GM06990 (cell line): Measurements from ENCODE around the gene PEX14.

Source experiments
- DNase-seq: peaks from one replicate; pipeline ENCODE4 v3.0.0-alpha.2; 2011; ENCODE audit not compliant: insufficient read length; ENCODE audit errors: extremely low read depth
- H3K27me3 ChIP-seq: replicated peaks from 2 replicates; pipeline ENCODE4 v1.6.0; 2011; ENCODE audit warnings: low read length; ENCODE audit not compliant: control insufficient read depth, insufficient read depth
- H3K36me3 ChIP-seq: 2 replicates; pipeline ENCODE4 v1.5.1; 2011; ENCODE audit warnings: low read length; ENCODE audit not compliant: control insufficient read depth, insufficient read depth
- H3K4me3 ChIP-seq: replicated peaks from 2 replicates; pipeline ENCODE4 v1.5.1; 2011; ENCODE audit warnings: low read depth, mild to moderate bottlenecking, control low read depth, low read length
- TF ChIP-seq, protein P1 (sequence below): IDR thresholded peaks from 2 replicates; pipeline ENCODE4 v1.5.1; 2011; ENCODE audit warnings: low read length, control low read depth, mild to moderate bottlenecking, inconsistent platforms; ENCODE audit not compliant: insufficient read depth, poor library complexity, severe bottlenecking

The PEX14 gene

DNA sequence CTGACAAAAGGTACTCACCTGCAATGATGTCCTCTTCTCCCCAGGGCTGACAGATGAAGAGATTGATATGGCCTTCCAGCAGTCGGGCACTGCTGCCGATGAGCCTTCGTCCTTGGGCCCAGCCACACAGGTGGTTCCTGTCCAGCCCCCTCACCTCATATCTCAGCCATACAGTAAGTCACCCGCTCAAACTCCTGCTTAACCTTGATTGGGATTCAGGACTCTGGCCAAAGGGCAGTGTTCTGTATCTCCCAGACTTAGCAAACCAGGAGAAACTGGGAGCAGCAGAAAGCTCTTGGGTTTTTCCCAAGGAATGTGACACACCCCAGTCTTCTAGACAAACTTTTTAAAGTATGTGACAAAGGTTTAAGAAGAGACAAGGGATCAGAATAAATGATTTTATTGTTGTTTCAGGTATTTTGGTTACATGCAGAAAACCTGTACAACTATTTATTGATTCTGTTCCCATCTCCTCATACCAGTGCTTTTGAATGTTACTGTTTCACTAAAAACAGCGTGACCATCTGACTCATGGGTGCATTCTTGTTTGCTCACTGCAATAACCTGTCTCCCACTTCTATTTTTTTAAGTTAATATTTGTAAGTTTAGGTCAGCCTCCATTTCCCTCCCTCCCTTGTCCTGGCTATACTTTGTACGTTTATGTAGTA lies 124.6 kb downstream of the PEX14 start:
- Histone ChIP-seq H3K36me3 (no peaks in the 10 kb centered on the region; the same call in none of the 2 replicates), H3K27me3 (no peaks in the 10 kb centered on the region), H3K4me3 (no peak overlapping the region)
- DNase-seq, result no peak
- TF ChIP-seq, protein P1, sequence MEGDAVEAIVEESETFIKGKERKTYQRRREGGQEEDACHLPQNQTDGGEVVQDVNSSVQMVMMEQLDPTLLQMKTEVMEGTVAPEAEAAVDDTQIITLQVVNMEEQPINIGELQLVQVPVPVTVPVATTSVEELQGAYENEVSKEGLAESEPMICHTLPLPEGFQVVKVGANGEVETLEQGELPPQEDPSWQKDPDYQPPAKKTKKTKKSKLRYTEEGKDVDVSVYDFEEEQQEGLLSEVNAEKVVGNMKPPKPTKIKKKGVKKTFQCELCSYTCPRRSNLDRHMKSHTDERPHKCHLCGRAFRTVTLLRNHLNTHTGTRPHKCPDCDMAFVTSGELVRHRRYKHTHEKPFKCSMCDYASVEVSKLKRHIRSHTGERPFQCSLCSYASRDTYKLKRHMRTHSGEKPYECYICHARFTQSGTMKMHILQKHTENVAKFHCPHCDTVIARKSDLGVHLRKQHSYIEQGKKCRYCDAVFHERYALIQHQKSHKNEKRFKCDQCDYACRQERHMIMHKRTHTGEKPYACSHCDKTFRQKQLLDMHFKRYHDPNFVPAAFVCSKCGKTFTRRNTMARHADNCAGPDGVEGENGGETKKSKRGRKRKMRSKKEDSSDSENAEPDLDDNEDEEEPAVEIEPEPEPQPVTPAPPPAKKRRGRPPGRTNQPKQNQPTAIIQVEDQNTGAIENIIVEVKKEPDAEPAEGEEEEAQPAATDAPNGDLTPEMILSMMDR, result no peak

DNA sequence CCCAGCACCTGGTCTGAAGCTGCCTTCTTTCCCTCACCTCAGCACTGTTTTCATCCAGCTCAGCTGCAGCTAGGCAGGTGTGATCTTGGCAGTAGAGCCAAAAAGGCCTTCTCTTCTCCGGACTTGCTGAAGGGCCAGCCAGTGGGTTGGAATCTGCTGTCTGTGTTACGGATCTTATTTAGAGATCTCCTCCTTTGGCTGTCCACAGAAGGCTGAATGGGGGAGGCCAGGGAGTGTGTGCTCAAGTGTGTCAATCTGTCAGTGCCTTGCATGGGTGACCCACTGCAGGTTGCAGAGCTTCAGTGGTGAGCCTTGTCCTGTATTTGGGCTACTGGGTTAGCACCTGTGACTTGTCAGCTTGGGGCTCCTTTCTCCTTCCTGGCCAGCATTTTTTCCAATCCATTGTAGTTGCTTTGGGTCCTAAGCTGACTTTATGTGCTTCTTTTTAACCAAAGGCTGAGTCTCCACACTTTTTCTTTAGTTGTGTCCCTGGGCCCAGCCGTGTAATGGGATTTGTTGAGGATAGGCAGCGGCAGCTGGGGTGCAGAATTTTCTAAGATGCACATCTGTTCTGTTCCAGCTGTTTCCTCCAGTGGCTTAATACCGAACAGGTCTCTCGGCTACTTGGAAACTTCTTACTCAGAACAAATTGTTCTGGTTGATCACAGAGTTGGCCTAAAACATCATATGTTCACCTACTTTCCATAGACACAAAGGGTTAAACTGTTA lies 126.8 kb downstream of the PEX14 start:
- TF ChIP-seq, protein P1, result no peak
- no peak overlapping the region for H3K4me3 ChIP-seq
- no peak for DNase-seq
- H3K27me3 ChIP-seq, result no peaks in the 10 kb centered on the region
- no peaks in the 10 kb centered on the region; the same call in none of the 2 replicates for H3K36me3 ChIP-seq

DNA sequence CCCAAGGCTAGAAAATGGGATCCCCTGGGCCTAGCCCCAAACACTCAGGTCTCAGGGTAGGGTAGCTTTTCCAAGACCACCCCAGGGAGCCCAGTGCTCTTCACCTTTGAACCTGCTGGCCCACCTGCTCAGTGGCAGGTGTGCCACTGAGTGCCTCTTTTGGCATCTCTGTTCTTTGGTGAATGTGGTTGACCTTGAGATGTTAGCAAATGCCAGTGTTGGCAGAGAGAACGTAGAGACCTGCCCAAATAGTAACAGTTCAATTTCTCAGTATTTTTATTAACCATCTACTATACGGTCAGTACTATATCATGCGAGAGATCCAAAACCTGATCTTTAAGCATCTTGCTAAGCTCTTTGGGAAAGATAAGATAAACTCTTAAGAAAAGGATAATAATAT lies 128.2 kb downstream of the PEX14 start:
- DNase-seq, result no peak
- Histone ChIP-seq H3K4me3 (no peak overlapping the region), H3K27me3 (no peaks in the 10 kb centered on the region), H3K36me3 (no peaks in the 10 kb centered on the region; the same call in none of the 2 replicates)
- TF ChIP-seq, protein P1, result no peak

DNA sequence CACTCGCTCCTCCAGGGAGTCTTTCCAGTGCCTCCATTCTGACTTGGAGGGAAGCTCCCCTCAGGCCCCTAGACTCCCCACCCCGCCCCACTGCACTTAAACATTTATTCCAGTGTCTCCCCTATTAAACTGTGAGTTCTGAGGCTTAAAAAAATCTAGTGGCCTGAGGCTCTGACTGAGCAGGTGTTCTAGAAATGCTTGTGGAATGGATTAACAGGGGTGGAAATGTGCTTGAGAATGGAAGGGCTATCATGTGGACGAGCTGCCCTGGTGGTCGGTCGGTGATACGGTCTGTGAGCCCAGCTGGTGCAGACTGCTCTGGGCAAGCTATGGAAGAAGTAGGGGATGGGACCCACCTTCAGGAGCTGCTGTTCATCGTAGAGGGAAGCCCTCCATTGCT lies 130.2 kb downstream of the PEX14 start:
- DNase-seq, result no peak
- no peaks in the 10 kb centered on the region; the same call in none of the 2 replicates for H3K36me3 ChIP-seq
- no peak overlapping the region for H3K4me3 ChIP-seq
- TF ChIP-seq, protein P1, result no peak
- H3K27me3 ChIP-seq, result no peaks in the 10 kb centered on the region

DNA sequence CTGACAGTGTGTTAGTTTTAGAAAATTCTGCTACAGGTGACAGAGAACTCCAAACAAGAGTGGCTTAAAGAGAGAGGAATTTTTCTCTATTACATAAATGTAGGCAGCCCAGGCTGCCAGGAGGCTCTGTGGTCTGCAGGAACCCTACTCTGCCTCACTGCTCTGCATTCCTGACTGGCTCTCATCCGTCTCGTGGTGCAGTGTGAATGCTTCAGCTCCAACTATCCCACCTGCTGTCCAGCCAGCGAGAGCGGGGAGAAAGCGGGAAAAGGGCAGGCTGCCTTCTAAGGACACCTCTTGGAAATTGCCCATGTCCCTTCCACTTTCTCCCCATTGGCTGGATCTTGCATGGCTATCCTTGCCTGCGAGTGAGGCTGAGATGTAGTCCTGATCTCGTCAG lies 131.3 kb downstream of the PEX14 start:
- Histone ChIP-seq H3K27me3 (no peaks in the 10 kb centered on the region), H3K4me3 (no peak overlapping the region), H3K36me3 (no peaks in the 10 kb centered on the region; the same call in none of the 2 replicates)
- no peak for DNase-seq
- TF ChIP-seq, protein P1, result no peak

DNA sequence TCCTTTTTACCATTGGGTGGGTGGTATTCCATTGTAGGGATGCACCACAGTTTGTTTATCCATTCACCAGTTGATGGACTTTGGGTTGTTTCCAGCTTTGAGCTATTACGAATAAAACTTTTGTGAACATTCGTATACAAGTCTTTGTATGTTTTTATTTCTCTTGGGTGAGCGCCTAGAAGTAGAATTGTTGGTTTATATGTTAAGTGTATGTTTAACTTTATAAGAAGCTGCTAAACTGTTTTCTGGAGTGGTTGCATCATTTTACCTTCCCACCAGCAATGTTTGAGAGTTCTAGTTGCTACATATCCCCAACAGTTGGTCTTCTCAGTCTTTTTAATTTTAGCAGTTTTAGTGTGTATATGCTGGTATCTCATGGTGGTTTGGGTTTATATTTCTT lies 132.5 kb downstream of the PEX14 start:
- no peak for DNase-seq

More for the DNA sequence above, 132.5 kb downstream of the PEX14 start:
- H3K27me3 ChIP-seq, result no peaks in the 10 kb centered on the region
- H3K36me3 ChIP-seq, result no peaks in the 10 kb centered on the region; the same call in none of the 2 replicates
- TF ChIP-seq, protein P1, result no peak
- no peak overlapping the region for H3K4me3 ChIP-seq
